Panc1 (cell line): Measurements from ENCODE around the gene AGTPBP1. TPM values are rescaled to one million over a fixed set of nuclear protein-coding genes. Genes with fewer than 3 reads are reported as not detected.

Source experiments
- ATAC-seq: fragments of 200-7000 bp; cut with Tn5 transposase; 2 replicates; pipeline ENCODE4 v1.9.1; 2020; ENCODE audit warnings: mild to moderate bottlenecking, moderate library complexity
- BruUV-seq: library from RNA; stranded (reverse); fragments of 400-500 nt; replicated peaks from 2 replicates; lab custom pipeline; 2021; lab: Mats Ljungman, UMichigan
- CTCF ChIA-PET: fragments of 300-600 bp; sonication (Branson Sonifier 250); formaldehyde crosslinking; loops from one replicate; lab custom pipeline; 2022; ENCODE audit warnings: antibody characterized with exemption; lab: Charles Lee
- POLR2A ChIA-PET: fragments of 300-600 bp; sonication (Branson Sonifier 250); formaldehyde crosslinking; loops from one replicate; lab custom pipeline; 2022; ENCODE audit warnings: antibody characterized with exemption; lab: Charles Lee
- DNase-seq: peaks from one replicate; pipeline ENCODE4 v3.0.0-alpha.2; 2010; ENCODE audit warnings: low read depth, low spot score
- H3K27ac ChIP-seq: 2 replicates; pipeline ENCODE4 v1.5.1; 2011; ENCODE audit warnings: mild to moderate bottlenecking, low read length, inconsistent platforms
- H3K27me3 ChIP-seq: fragments of 200-500 bp; sonication (Bioruptor generic); 2 replicates; pipeline ENCODE4 v1.6.0; 2014; ENCODE audit warnings: low read length, inconsistent platforms; ENCODE audit not compliant: control insufficient read depth, insufficient read depth
- H3K36me3 ChIP-seq: fragments of 200-500 bp; sonication (Bioruptor generic); 2 replicates; pipeline ENCODE4 v1.5.1; 2014; ENCODE audit warnings: inconsistent platforms, mild to moderate bottlenecking, low read length, moderate library complexity; ENCODE audit not compliant: control insufficient read depth, insufficient read depth
- H3K4me1 ChIP-seq: 2 replicates; pipeline ENCODE4 v1.5.1; 2011; ENCODE audit warnings: inconsistent platforms, mild to moderate bottlenecking, low read length, moderate library complexity; ENCODE audit not compliant: control insufficient read depth, insufficient read depth
- H3K4me3 ChIP-seq, 2 experiments: 2 replicates each; pipeline ENCODE4 v1.5.1; 2011 to 2012; ENCODE audit warnings: low read depth in 2 of 2, low read length in 2 of 2, mild to moderate bottlenecking in 2 of 2, inconsistent platforms in 1 of 2, moderate library complexity in 1 of 2
- H3K9me3 ChIP-seq: fragments of 200-500 bp; sonication (Bioruptor generic); 2 replicates; pipeline ENCODE4 v1.5.1; 2014; ENCODE audit warnings: low read depth, mild to moderate bottlenecking, inconsistent platforms, low read length, moderate library complexity; ENCODE audit not compliant: control insufficient read depth, insufficient read depth
- POLR2AphosphoS5 ChIP-seq: IDR thresholded peaks from 2 replicates; pipeline ENCODE4 v1.6.1; 2012; ENCODE audit warnings: mild to moderate bottlenecking, low read depth, low read length, moderate library complexity
- SIN3A ChIP-seq: IDR thresholded peaks from 2 replicates; pipeline ENCODE4 v1.6.1; 2012; ENCODE audit warnings: low read depth, mild to moderate bottlenecking, low read length, moderate library complexity, borderline replicate concordance; ENCODE audit not compliant: insufficient read depth
- TCF7L2 ChIP-seq: IDR thresholded peaks from 2 replicates; pipeline ENCODE4 v1.6.1; 2011; ENCODE audit warnings: mild to moderate bottlenecking, low read depth, low read length, inconsistent platforms
- in situ Hi-C: cut with HindIII; loops from 2 replicates; pipeline ENCODE4 v1.10.0; 2016; ENCODE audit warnings: low sequenced_read_pairs, low pct_unique_long_range_greater_than_20kb
- intact Hi-C: fragments of 100-400 bp; cut with micrococcal nuclease; formaldehyde crosslinking; loops from one replicate; pipeline ENCODE4 v1.10.0; 2022; ENCODE audit not compliant: unreplicated experiment
- total RNA-seq: library from RNA; stranded (reverse); gene quantifications from one replicate; pipeline ENCODE4 v1.2.1, GENCODE V29; 2021; ENCODE audit not compliant: unreplicated experiment
- TF ChIP-seq, protein P1 (sequence below), 2 experiments: IDR thresholded peaks; 2 replicates each; pipeline ENCODE4 v1.6.1; 2011 to 2012; ENCODE audit warnings: low read depth in 2 of 2, control low read depth in 1 of 2, low read length in 1 of 2, mild to moderate bottlenecking in 1 of 2, moderate library complexity in 1 of 2; ENCODE audit not compliant: insufficient read depth in 1 of 2
- TF ChIP-seq, protein P2 (sequence below): fragments of 450-650 bp; IDR thresholded peaks from 2 replicates; pipeline ENCODE4 v1.5.1; 2017; ENCODE audit warnings: mild to moderate bottlenecking

AGTPBP1 gene
- total RNA-seq, 1 experiment from 2014 or later, result 11.6 TPM

GRCh38 chr9:85729882-85730281 lies 11.9 kb downstream of the AGTPBP1 start:
- POLR2A ChIA-PET, result no interaction called here
- ATAC-seq, result no peak

GRCh38 chr9:85727500-85727899 lies 14.3 kb downstream of the AGTPBP1 start:
- ATAC-seq (no peak), DNase-seq (no peak)
- CTCF ChIA-PET, result no interaction called here
- Histone ChIP-seq H3K4me3 (no peak overlapping the region), H3K9me3 (no peaks in the 10 kb centered on the region), H3K4me1 (no peaks in the 10 kb centered on the region; the same call in 1 of the 2 replicates), H3K27me3 (no peaks in the 10 kb centered on the region), H3K27ac (no peak overlapping the region), H3K36me3 (no peaks in the 10 kb centered on the region)
- TF ChIP-seq, protein P1, sequence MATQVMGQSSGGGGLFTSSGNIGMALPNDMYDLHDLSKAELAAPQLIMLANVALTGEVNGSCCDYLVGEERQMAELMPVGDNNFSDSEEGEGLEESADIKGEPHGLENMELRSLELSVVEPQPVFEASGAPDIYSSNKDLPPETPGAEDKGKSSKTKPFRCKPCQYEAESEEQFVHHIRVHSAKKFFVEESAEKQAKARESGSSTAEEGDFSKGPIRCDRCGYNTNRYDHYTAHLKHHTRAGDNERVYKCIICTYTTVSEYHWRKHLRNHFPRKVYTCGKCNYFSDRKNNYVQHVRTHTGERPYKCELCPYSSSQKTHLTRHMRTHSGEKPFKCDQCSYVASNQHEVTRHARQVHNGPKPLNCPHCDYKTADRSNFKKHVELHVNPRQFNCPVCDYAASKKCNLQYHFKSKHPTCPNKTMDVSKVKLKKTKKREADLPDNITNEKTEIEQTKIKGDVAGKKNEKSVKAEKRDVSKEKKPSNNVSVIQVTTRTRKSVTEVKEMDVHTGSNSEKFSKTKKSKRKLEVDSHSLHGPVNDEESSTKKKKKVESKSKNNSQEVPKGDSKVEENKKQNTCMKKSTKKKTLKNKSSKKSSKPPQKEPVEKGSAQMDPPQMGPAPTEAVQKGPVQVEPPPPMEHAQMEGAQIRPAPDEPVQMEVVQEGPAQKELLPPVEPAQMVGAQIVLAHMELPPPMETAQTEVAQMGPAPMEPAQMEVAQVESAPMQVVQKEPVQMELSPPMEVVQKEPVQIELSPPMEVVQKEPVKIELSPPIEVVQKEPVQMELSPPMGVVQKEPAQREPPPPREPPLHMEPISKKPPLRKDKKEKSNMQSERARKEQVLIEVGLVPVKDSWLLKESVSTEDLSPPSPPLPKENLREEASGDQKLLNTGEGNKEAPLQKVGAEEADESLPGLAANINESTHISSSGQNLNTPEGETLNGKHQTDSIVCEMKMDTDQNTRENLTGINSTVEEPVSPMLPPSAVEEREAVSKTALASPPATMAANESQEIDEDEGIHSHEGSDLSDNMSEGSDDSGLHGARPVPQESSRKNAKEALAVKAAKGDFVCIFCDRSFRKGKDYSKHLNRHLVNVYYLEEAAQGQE (IDR thresholded peaks at IDR 0.05; ENCODE audit: insufficient read depth in 1 of 2, low read depth in 2 of 2, low read length in 1 of 2), result no peak
- no peak for TF ChIP-seq POLR2AphosphoS5
- no peak for TF ChIP-seq TCF7L2
- TF ChIP-seq, protein P2, sequence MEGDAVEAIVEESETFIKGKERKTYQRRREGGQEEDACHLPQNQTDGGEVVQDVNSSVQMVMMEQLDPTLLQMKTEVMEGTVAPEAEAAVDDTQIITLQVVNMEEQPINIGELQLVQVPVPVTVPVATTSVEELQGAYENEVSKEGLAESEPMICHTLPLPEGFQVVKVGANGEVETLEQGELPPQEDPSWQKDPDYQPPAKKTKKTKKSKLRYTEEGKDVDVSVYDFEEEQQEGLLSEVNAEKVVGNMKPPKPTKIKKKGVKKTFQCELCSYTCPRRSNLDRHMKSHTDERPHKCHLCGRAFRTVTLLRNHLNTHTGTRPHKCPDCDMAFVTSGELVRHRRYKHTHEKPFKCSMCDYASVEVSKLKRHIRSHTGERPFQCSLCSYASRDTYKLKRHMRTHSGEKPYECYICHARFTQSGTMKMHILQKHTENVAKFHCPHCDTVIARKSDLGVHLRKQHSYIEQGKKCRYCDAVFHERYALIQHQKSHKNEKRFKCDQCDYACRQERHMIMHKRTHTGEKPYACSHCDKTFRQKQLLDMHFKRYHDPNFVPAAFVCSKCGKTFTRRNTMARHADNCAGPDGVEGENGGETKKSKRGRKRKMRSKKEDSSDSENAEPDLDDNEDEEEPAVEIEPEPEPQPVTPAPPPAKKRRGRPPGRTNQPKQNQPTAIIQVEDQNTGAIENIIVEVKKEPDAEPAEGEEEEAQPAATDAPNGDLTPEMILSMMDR, result no peak
- TF ChIP-seq SIN3A, result no peak
- BruUV-seq, result no TSS peak
- intact Hi-C loops (no loop called here), in situ Hi-C loops (no loop called here)
- POLR2A ChIA-PET, result no interaction called here

More at GRCh38 chr9:85729882-85730281, 11.9 kb downstream of the AGTPBP1 start:
- Histone ChIP-seq H3K27me3 (no peaks in the 10 kb centered on the region), H3K4me1 (no peaks in the 10 kb centered on the region; the same call in 1 of the 2 replicates), H3K27ac (no peak overlapping the region), H3K4me3 (no peak overlapping the region), H3K36me3 (no peaks in the 10 kb centered on the region), H3K9me3 (0 out of 2 replicates have a peak, but pooled peaks cover 5% of the 10 kb centered on the region)
- CTCF ChIA-PET, result no interaction called here
- DNase-seq, result no peak
- intact Hi-C loops, result no loop called here
- TF ChIP-seq POLR2AphosphoS5, result no peak
- TF ChIP-seq SIN3A, result no peak
- TF ChIP-seq, protein P2, result no peak
- TF ChIP-seq TCF7L2, result no peak
- TF ChIP-seq, protein P1 (IDR thresholded peaks at IDR 0.05; ENCODE audit: insufficient read depth in 1 of 2, low read depth in 2 of 2, low read length in 1 of 2), result no peak
- in situ Hi-C loops, result no loop called here
- no TSS peak for BruUV-seq
